K562 (cell line): ENCODE measurements around the gene WDR46. TPM values are rescaled to one million over a fixed set of nuclear protein-coding genes. Genes with fewer than 3 reads are reported as not detected.

Source experiments
- ATAC-seq: fragments of 200-7000 bp; cut with Tn5 transposase; 3 replicates; pipeline ENCODE4 v1.9.1; 2020; ENCODE audit warnings: moderate library complexity
- BruUV-seq: library from RNA; stranded (reverse); fragments of 400-500 nt; replicated peaks from 2 replicates; lab custom pipeline; 2021; lab: Mats Ljungman, UMichigan
- CTCF ChIA-PET: fragments of 300-600 bp; formaldehyde crosslinking; extraction: SDS; loops from one replicate; lab custom pipeline; 2021; ENCODE audit warnings: low intra/inter-chr PET ratio; lab: Yijun Ruan, JAX
- POLR2A ChIA-PET: fragments of 300-600, 350-650 bp; sonication (Branson Sonifier 250); formaldehyde crosslinking; extraction: SDS; loops from one replicate; lab custom pipeline; 2021; ENCODE audit warnings: antibody characterized with exemption, inconsistent platforms; lab: Yijun Ruan, JAX
- DNase-seq, 4 experiments: peaks; one replicate each; pipeline versions ENCODE4 v3.0.0 to v3.0.0-alpha.2; 2011 to 2018; ENCODE audit warnings: low spot score in 3 of 4, mixed read lengths in 3 of 4; ENCODE audit errors: extremely low read depth in 1 of 4
- FAIRE-seq: peaks from 2 replicates; lab custom pipeline; 2011; peaks lifted over from hg19 to GRCh38; lab: Jason Lieb, UNC
- H2AFZ ChIP-seq: 2 replicates; pipeline ENCODE4 v1.6.0; 2011; ENCODE audit warnings: low read depth, low read length, control low read depth, inconsistent platforms
- H3K27ac ChIP-seq: fragments of 200-600 bp; 3 replicates; pipeline ENCODE4 v1.8.0; 2011; ENCODE audit warnings: low read depth, mild to moderate bottlenecking, control low read depth, inconsistent platforms, low read length, moderate library complexity, mixed read lengths; ENCODE audit errors: extremely low read depth
- H3K27me3 ChIP-seq, 2 experiments: fragments of 300-600 bp in 1 of 2; 2 replicates in 1 of 2; 3 replicates in 1 of 2; pipeline versions ENCODE4 v1.6.0 to v1.8.0; 2011; ENCODE audit warnings: inconsistent platforms in 2 of 2, low read length in 2 of 2, mild to moderate bottlenecking in 1 of 2, mixed read lengths in 1 of 2, moderate library complexity in 1 of 2; ENCODE audit not compliant: control insufficient read depth in 2 of 2, insufficient read depth in 2 of 2
- H3K36me3 ChIP-seq: fragments of 300-600 bp; 3 replicates; pipeline ENCODE4 v1.8.0; 2011; ENCODE audit warnings: mild to moderate bottlenecking, low read length, inconsistent platforms; ENCODE audit not compliant: control insufficient read depth, insufficient read depth
- H3K4me1 ChIP-seq, 2 experiments: fragments of 200-600 bp in 1 of 2; replicated peaks in 1 of 2; 2 replicates in 1 of 2; 3 replicates in 1 of 2; pipeline versions ENCODE4 v1.5.1 to v1.8.0; 2011; ENCODE audit warnings: inconsistent platforms in 2 of 2, low read length in 2 of 2, mild to moderate bottlenecking in 1 of 2, mixed read lengths in 1 of 2, moderate library complexity in 1 of 2; ENCODE audit not compliant: control insufficient read depth in 2 of 2, insufficient read depth in 2 of 2
- H3K4me2 ChIP-seq: 2 replicates; pipeline ENCODE4 v1.6.1; 2011; ENCODE audit warnings: low read length, control low read depth, inconsistent platforms, mixed read lengths; ENCODE audit not compliant: insufficient read depth
- H3K4me3 ChIP-seq: fragments of 200-600 bp; sonication (generic), shearing (Covaris generic); 2 replicates; pipeline ENCODE4 v1.5.1; 2016; ENCODE audit warnings: control low read depth, inconsistent platforms
- H3K79me2 ChIP-seq: fragments of 200-600 bp; 3 replicates; pipeline ENCODE4 v1.8.0; 2011; ENCODE audit warnings: low read length, inconsistent platforms; ENCODE audit not compliant: control insufficient read depth, insufficient read depth
- H3K9ac ChIP-seq, 2 experiments: 2 replicates each; pipeline versions ENCODE4 v1.6.0 to v1.6.1; 2011; ENCODE audit warnings: low read depth in 2 of 2, low read length in 2 of 2, control low read depth in 1 of 2, inconsistent platforms in 1 of 2, mild to moderate bottlenecking in 1 of 2, mixed read lengths in 1 of 2; ENCODE audit not compliant: insufficient read depth in 1 of 2
- H3K9me1 ChIP-seq: one replicate; pipeline ENCODE4 v1.6.0; 2011; ENCODE audit warnings: inconsistent platforms, mild to moderate bottlenecking, low read length, moderate library complexity; ENCODE audit not compliant: control insufficient read depth, insufficient read depth
- H3K9me3 ChIP-seq: replicated peaks from 2 replicates; pipeline ENCODE4 v1.5.1; 2011; ENCODE audit warnings: low read depth, low read length, inconsistent platforms; ENCODE audit not compliant: control insufficient read depth, insufficient read depth
- H4K20me1 ChIP-seq: replicated peaks from 2 replicates; pipeline ENCODE4 v1.6.1; 2011; ENCODE audit warnings: low read length, inconsistent platforms, mixed read lengths; ENCODE audit not compliant: control insufficient read depth, insufficient read depth
- ARHGAP35 ChIP-seq: fragments of 450-650 bp; IDR thresholded peaks from 2 replicates; pipeline ENCODE4 v1.6.1; 2018; ENCODE audit not compliant: partially characterized antibody
- GTF2E2 ChIP-seq: fragments of 200-800 bp; sonication (Bioruptor generic); IDR thresholded peaks from 2 replicates; pipeline ENCODE4 v1.6.1; 2016; ENCODE audit warnings: missing genetic modification characterization, missing compliant biosample characterization
- HES1 ChIP-seq: fragments of 450-650 bp; IDR thresholded peaks from 2 replicates; pipeline ENCODE4 v1.6.1; 2016; ENCODE audit warnings: low read depth, mild to moderate bottlenecking, moderate library complexity
- HMG20A ChIP-seq: fragments of 450-650 bp; formaldehyde crosslinking; conservative IDR thresholded peaks from 2 replicates; pipeline ENCODE4 v1.4.0; 2020; ENCODE audit warnings: mild to moderate bottlenecking, mixed read lengths
- IRF1 ChIP-seq: sonication (generic); formaldehyde crosslinking; IDR thresholded peaks from 2 replicates; pipeline ENCODE4 v1.8.0; 2022; ENCODE audit warnings: missing genetic modification reagents, mild to moderate bottlenecking, borderline replicate concordance
- IRF2 ChIP-seq: sonication (generic); formaldehyde crosslinking; IDR thresholded peaks from 2 replicates; pipeline ENCODE4 v1.8.1; 2022; ENCODE audit warnings: mild to moderate bottlenecking, missing genetic modification reagents
- LARP7 ChIP-seq: fragments of 450-650 bp; IDR thresholded peaks from 2 replicates; pipeline ENCODE4 v1.6.1; 2016
- MAFK ChIP-seq: IDR thresholded peaks from 2 replicates; pipeline ENCODE4 v1.6.1; 2011; ENCODE audit warnings: low read length, improper control_type of control experiment
- MXI1 ChIP-seq: IDR thresholded peaks from 2 replicates; pipeline ENCODE4 v1.6.1; 2011; ENCODE audit warnings: low read depth, mild to moderate bottlenecking, improper control_type of control experiment, low read length
- PHB2 ChIP-seq: fragments of 450-650 bp; IDR thresholded peaks from 2 replicates; pipeline ENCODE4 v1.6.1; 2017; ENCODE audit warnings: low read depth
- PYGO2 ChIP-seq: fragments of 450-650 bp; IDR thresholded peaks from 2 replicates; pipeline ENCODE4 v1.6.1; 2016; ENCODE audit warnings: mild to moderate bottlenecking, missing genetic modification characterization, moderate library complexity, missing compliant biosample characterization
- TARDBP ChIP-seq: fragments of 450-650 bp; IDR thresholded peaks from 2 replicates; pipeline ENCODE4 v1.6.1; 2016
- YY1 ChIP-seq, 3 experiments: IDR thresholded peaks; 2 replicates each; pipeline ENCODE4 v1.6.1; 2011; ENCODE audit warnings: low read length in 2 of 3, mild to moderate bottlenecking in 2 of 3, moderate library complexity in 2 of 3, borderline replicate concordance in 1 of 3, control low read depth in 1 of 3, low read depth in 1 of 3; ENCODE audit not compliant: insufficient read depth in 3 of 3, insufficient replicate concordance in 2 of 3, control insufficient read depth in 1 of 3, insufficient read length in 1 of 3; ENCODE audit errors: extremely low read depth in 1 of 3
- ZBTB26 ChIP-seq: fragments of 450-650 bp; formaldehyde crosslinking; IDR thresholded peaks from 2 replicates; pipeline ENCODE4 v1.4.0; 2022; ENCODE audit warnings: missing genetic modification characterization
- ZNF224 ChIP-seq: sonication (generic); formaldehyde crosslinking; IDR thresholded peaks from 2 replicates; pipeline ENCODE4 v1.8.0; 2022; ENCODE audit warnings: mild to moderate bottlenecking, missing genetic modification reagents
- ZNF830 ChIP-seq: fragments of 250-450 bp; sonication (Bioruptor Pico); IDR thresholded peaks from 2 replicates; pipeline ENCODE4 v1.5.0; 2021; ENCODE audit warnings: mild to moderate bottlenecking
- WGBS: fragments of 100-300 bp; shearing (Covaris generic); methylation state at CpG from one replicate; pipeline ENCODE4 v1.1.6; 2016; ENCODE audit warnings: low coverage, mixed read lengths; ENCODE audit not compliant: insufficient coverage; ENCODE audit errors: missing lambda C conversion rate; 5-methylcytosine and 5-hydroxymethylcytosine counted together
- in situ Hi-C: fragments of 300-500 bp; cut with MboI; formaldehyde crosslinking; loops from 4 replicates; pipeline ENCODE4 v1.15.0; 2018; ENCODE audit warnings: inconsistent platforms, mixed read lengths
- intact Hi-C: fragments of 100-400 bp; cut with micrococcal nuclease; formaldehyde crosslinking; loops from 2 replicates; pipeline ENCODE4 v1.14.2; 2022
- polyA plus RNA-seq, 8 experiments: library from polyadenylated mRNA; depleted of rRNA in 4 of 8; stranded (reverse) in 5 of 8; unstranded in 3 of 8; fragments of >200 nt; fragmentation: Nextera tagmentation in 2 of 8; fragmentation: Illumina TruSeq in 1 of 8; extraction: Ambion mirVana in 2 of 8; extraction: Trizol in 1 of 8; gene quantifications; 2 replicates each; pipeline versions ENCODE4 v1.2.1 to v1.2.3, GENCODE V29; 2011 to 2014; ENCODE audit warnings: inconsistent platforms in 1 of 8, missing spikeins in 1 of 8
- total RNA-seq, 7 experiments: library from RNA; depleted of rRNA in 6 of 7; stranded (reverse); fragments of >200 nt in 6 of 7; fragmentation: Illumina TruSeq in 2 of 7; extraction: Trizol in 2 of 7; gene quantifications; 2 replicates each; pipeline versions ENCODE4 v1.2.1 to v1.2.3, GENCODE V29; 2011 to 2021; ENCODE audit warnings: low replicate concordance in 1 of 7

WDR46 gene
- total and polyA plus RNA-seq, 9 of the 15 experiments (the other 6 are each of a cell fraction or from before 2014, with no cell fraction given): 8.9 to 146 (median 93.1) TPM

GRCh38 chr6:33298773-33299236 lies 9.8 kb upstream of the WDR46 start, which contains the start of gene RGL2 (continued):
- no peak for TF ChIP-seq HES1
- no peak for TF ChIP-seq ARHGAP35

GRCh38 chr6:33297956-33298772 lies 9.1 kb upstream of the WDR46 start:
- peak overlapping the region; percentile 64 for H3K4me3 ChIP-seq
- peaks cover 50% of the 10 kb centered on the region for H3K79me2 ChIP-seq
- intact Hi-C loops (loop anchor here (5.0 kb wide), 3 partner anchors 94 to 129 kb away; partner anchors contain the start of genes KIFC1 and PHF1), in situ Hi-C loops (no loop called here)
- 0 out of 2 replicates have a peak, but pooled peaks cover 3% of the 10 kb centered on the region for H4K20me1 ChIP-seq
- H3K9me3 ChIP-seq: no peaks in the 10 kb centered on the region
- peak overlapping the region; percentile 94 for H3K27ac ChIP-seq
- peak overlapping the region; percentile 94 to 98 for H3K9ac ChIP-seq
- TSS peak; percentile 5 for BruUV-seq
- H3K4me2 ChIP-seq: peak overlapping the region; percentile 95
- no peaks in the 10 kb centered on the region for H3K27me3 ChIP-seq
- FAIRE-seq (peak; percentile 77), DNase-seq (peak; percentile 86 to 92 (median 89)), ATAC-seq (peak; percentile 55)
- H3K9me1 ChIP-seq: peaks cover 6% of the 10 kb centered on the region
- H3K4me1 ChIP-seq: peaks cover 11 to 41% of the 10 kb centered on the region in 2 experiments
- H2AFZ ChIP-seq: peak overlapping the region; percentile 67
- peaks cover 54% of the 10 kb centered on the region for H3K36me3 ChIP-seq
- POLR2A ChIA-PET: interaction anchor here (0.6 to 3.8 kb wide), 14 partner anchors 8 to 1961 kb away, joined by 3 to 36 read pairs (median 4); partner anchors contain the start of genes B3GALT4, PFDN6, TAPBP and WDR46
- CTCF ChIA-PET: interaction anchor here (0.5 to 2.4 kb wide), 2 partner anchors 18 to 76 kb away, joined by 7 to 20 read pairs; no protein-coding TSS in a partner anchor
- under 1% methylated on average over 28 of the region's 42 CpGs for WGBS
- TF ChIP-seq ZNF830 (CRISPR knock-in tag) (peak; percentile 86; the same call in 1 of the 2 replicates), IRF1 (CRISPR knock-in tag) (no peak), ZBTB26 (CRISPR knock-in tag) (no peak), LARP7 (peak; percentile 67; the same call in 1 of the 2 replicates), IRF2 (CRISPR knock-in tag) (no peak), GTF2E2 (tag) (no peak), MXI1 (peak; percentile 18; the same call in 1 of the 2 replicates), MAFK (no peak), ZNF224 (no peak), YY1 (IDR thresholded peaks at IDR 0.05; ENCODE audit: borderline replicate concordance in 1 of 3, control insufficient read depth in 1 of 3, extremely low read depth in 1 of 3, insufficient read depth in 3 of 3, insufficient read length in 1 of 3, insufficient replicate concordance in 2 of 3, low read depth in 1 of 3, low read length in 2 of 3) (peak in 1 of 3 experiments; percentile 40), PHB2 (no peak), HMG20A (CRISPR knock-in tag) (no peak), TARDBP (no peak), PYGO2 (tag) (no peak)
